ENCODE measurements around the gene ILF3. TPM values are rescaled to one million over a fixed set of nuclear protein-coding genes. Genes with fewer than 3 reads are reported as not detected.
A peak's percentile ranks its signal among the peaks of the same experiment; 100 is the strongest.

Gene ILF3
- total RNA-seq, 1 donor from 2014 or later = 125 TPM

GRCh38 chr19:10713317-10713716 is 59.2 kb downstream of the ILF3 start:
- DNase-seq (ENCODE audit: low read depth) = no peak
- H3K4me3 ChIP-seq (ENCODE audit: low read depth, low read length) = no peak overlapping the region
- no peak for TF ChIP-seq CTCF (conservative IDR thresholded peaks at IDR 0.05; ENCODE audit: low read depth, low read length)

GRCh38 chr19:10717054-10717355 is 62.9 kb downstream of the ILF3 start:
- no peak for TF ChIP-seq CTCF (conservative IDR thresholded peaks at IDR 0.05; ENCODE audit: low read depth, low read length)
- DNase-seq (ENCODE audit: low read depth) = no peak
- H3K4me3 ChIP-seq (ENCODE audit: low read depth, low read length) = peak overlapping the region; percentile 41

- peak; percentile 100 for DNase-seq (ENCODE audit: low read depth)
- peak within 1 kb of the TSS; percentile 78 for H3K4me3 ChIP-seq (ENCODE audit: low read depth, low read length)
- TF ChIP-seq CTCF (conservative IDR thresholded peaks at IDR 0.05; ENCODE audit: low read depth, low read length) = peak; percentile 85
These were observed 63.4 kb downstream of the ILF3 start, which contains the start of gene DNM2 for GRCh38 chr19:10717356-10718204. Gene DNM2 (plus strand): TSS chr19:10718079. CDS start chr19:10718243, 164 bp downstream.

DNA sequence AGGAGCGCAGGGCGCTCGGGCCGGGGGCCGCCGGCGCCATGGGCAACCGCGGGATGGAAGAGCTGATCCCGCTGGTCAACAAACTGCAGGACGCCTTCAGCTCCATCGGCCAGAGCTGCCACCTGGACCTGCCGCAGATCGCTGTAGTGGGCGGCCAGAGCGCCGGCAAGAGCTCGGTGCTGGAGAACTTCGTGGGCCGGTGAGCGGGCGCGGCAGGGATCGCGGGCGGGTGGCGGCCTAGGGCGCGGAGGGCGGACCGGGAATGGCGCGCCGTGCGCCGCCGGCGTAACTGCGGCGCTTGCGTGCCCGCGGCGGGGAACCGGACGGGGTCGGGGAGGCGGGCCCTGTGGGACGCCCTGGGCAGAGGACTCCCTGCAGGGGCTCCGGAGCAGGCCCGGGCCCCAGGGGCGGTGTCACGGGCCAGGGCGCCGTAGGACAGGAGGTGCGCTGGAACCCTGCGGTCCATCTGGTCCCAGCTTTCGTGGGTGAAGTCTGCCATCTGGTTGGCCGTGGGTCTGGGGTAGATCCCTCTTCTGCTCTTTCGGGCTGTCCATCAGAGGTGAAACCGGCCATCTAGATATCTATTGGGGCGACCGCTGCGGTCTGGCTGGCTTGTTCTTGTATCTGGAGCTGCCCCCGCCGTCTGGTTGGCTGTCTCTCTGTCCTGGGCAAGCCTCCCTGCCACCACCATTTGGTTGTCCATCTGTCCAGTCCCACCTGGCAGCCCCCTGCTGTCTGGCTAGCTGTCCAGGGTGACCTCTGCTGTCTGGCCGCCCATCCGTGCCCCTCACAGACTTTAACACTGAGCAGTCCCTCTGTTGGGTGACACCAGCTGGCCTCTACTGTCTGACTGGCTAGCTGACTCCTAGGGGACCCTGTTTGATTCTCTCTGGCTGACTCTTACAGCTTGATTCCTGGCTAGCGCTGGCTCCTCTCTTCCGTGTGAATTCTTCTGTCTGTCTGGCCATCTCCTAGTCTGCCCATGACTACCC is 64.4 kb downstream of the ILF3 start:
- peak overlapping the region; percentile 78 for H3K4me3 ChIP-seq (ENCODE audit: low read depth, low read length)
- no peak for TF ChIP-seq CTCF (conservative IDR thresholded peaks at IDR 0.05; ENCODE audit: low read depth, low read length)
- no peak for DNase-seq (ENCODE audit: low read depth)

DNA sequence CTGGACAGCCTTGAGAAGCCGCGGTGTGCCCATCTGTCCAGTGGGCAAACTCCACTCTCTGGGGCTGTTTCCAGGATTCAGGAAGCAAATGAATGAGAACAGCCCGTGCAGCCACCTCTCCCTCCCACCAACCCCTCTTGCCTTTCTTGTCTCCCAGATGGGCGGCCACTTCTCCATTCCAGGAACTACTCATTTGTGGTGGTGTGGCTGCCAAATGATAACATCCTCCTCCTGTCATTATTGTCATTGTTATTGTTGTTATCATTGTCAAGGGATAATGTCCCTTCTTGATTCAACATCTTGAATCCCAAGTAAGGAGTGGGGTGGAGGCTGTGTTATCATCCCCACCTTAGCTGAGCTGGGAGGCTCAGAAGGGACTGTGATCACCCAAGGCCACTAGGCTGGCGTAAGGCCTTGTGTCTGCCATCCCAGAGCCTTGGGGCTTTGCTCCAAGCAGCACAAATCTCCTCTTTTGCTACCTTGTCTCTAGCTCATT is 65.4 kb downstream of the ILF3 start:
- DNase-seq (ENCODE audit: low read depth) = no peak
- no peak for TF ChIP-seq CTCF (conservative IDR thresholded peaks at IDR 0.05; ENCODE audit: low read depth, low read length)
- peak overlapping the region; percentile 78 for H3K4me3 ChIP-seq (ENCODE audit: low read depth, low read length)

DNA sequence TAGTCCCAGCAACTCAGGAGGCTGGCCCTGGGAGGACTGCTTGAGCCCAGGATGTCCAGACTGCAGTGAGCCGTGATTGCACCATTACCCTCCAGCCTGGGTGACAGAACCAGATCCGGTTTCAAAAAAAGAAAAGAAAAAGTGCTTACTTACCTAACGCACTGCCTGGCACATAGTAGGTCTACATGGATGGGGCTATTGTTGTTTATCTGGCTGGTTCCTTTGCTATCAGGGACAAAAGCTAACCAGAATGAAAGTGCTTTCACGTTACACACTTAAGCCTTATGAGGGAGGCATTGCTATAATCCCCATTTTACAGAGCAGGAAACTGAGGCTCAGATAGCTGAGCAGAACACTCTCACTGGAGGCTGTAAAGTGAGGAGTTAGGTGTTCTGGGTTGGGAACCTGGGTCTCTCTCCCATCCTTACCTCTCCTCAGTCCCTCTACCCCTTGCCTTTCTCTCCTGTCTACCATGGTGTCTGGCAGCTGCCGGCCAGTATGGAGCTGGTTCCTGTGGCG is 66.5 kb downstream of the ILF3 start:
- peak overlapping the region; percentile 78 for H3K4me3 ChIP-seq (ENCODE audit: low read depth, low read length)
- no peak for DNase-seq (ENCODE audit: low read depth)
- TF ChIP-seq CTCF (conservative IDR thresholded peaks at IDR 0.05; ENCODE audit: low read depth, low read length) = no peak

All from epithelial cell of proximal tubule (primary cell).